Activated naive CD8-positive, alpha-beta T cell treated with anti-CD3 and anti-CD28 coated beads, Interleukin-2, amount 10 ng/mL, durations not matched to agents 7 days and 5 days (primary cell): ENCODE results near the gene AP3B1. TPM values are rescaled to one million over a fixed set of nuclear protein-coding genes. Genes with fewer than 3 reads are reported as not detected.
A peak's percentile ranks its signal among the peaks of the same experiment; 100 is the strongest.

ENCODE experiments used
- ATAC-seq: fragments of 150-1000 bp; cut with Tn5 transposase; one replicate; pipeline ENCODE4 v1.10.0; 2021; ENCODE audit warnings: low read depth, moderate library complexity
- POLR2A ChIA-PET: fragments of 350-600 bp; sonication (Branson Sonifier 250); formaldehyde crosslinking; loops from one replicate; lab custom pipeline; 2021; ENCODE audit warnings: antibody characterized with exemption; lab: Charles Lee
- DNase-seq: peaks from one replicate; pipeline ENCODE4 v3.0.0; 2021
- H3K27ac Mint-ChIP-seq: one replicate; pipeline ENCODE4 v1.8.0; 2022; ENCODE audit warnings: mild to moderate bottlenecking, mixed read lengths
- H3K27me3 Mint-ChIP-seq: one replicate; pipeline ENCODE4 v1.8.0; 2022; ENCODE audit warnings: mild to moderate bottlenecking, moderate library complexity, mixed read lengths
- H3K36me3 Mint-ChIP-seq: one replicate; pipeline ENCODE4 v1.8.0; 2021; ENCODE audit warnings: mild to moderate bottlenecking, mixed read lengths
- H3K4me1 Mint-ChIP-seq: one replicate; pipeline ENCODE4 v1.8.0; 2021; ENCODE audit warnings: mixed read lengths
- H3K4me3 Mint-ChIP-seq: one replicate; pipeline ENCODE4 v1.8.0; 2022; ENCODE audit warnings: mild to moderate bottlenecking, moderate library complexity, mixed read lengths
- H3K9me3 Mint-ChIP-seq: one replicate; pipeline ENCODE4 v1.8.0; 2021; ENCODE audit warnings: mixed read lengths
- total RNA-seq, 2 experiments: library from RNA; stranded (reverse); gene quantifications; one replicate each; pipeline ENCODE4 v1.2.3, GENCODE V29; 2021

The AP3B1 gene, protein sequence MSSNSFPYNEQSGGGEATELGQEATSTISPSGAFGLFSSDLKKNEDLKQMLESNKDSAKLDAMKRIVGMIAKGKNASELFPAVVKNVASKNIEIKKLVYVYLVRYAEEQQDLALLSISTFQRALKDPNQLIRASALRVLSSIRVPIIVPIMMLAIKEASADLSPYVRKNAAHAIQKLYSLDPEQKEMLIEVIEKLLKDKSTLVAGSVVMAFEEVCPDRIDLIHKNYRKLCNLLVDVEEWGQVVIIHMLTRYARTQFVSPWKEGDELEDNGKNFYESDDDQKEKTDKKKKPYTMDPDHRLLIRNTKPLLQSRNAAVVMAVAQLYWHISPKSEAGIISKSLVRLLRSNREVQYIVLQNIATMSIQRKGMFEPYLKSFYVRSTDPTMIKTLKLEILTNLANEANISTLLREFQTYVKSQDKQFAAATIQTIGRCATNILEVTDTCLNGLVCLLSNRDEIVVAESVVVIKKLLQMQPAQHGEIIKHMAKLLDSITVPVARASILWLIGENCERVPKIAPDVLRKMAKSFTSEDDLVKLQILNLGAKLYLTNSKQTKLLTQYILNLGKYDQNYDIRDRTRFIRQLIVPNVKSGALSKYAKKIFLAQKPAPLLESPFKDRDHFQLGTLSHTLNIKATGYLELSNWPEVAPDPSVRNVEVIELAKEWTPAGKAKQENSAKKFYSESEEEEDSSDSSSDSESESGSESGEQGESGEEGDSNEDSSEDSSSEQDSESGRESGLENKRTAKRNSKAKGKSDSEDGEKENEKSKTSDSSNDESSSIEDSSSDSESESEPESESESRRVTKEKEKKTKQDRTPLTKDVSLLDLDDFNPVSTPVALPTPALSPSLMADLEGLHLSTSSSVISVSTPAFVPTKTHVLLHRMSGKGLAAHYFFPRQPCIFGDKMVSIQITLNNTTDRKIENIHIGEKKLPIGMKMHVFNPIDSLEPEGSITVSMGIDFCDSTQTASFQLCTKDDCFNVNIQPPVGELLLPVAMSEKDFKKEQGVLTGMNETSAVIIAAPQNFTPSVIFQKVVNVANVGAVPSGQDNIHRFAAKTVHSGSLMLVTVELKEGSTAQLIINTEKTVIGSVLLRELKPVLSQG
- total RNA-seq: 10 to 100 TPM; 39.0 to 41.4 TPM

DNA sequence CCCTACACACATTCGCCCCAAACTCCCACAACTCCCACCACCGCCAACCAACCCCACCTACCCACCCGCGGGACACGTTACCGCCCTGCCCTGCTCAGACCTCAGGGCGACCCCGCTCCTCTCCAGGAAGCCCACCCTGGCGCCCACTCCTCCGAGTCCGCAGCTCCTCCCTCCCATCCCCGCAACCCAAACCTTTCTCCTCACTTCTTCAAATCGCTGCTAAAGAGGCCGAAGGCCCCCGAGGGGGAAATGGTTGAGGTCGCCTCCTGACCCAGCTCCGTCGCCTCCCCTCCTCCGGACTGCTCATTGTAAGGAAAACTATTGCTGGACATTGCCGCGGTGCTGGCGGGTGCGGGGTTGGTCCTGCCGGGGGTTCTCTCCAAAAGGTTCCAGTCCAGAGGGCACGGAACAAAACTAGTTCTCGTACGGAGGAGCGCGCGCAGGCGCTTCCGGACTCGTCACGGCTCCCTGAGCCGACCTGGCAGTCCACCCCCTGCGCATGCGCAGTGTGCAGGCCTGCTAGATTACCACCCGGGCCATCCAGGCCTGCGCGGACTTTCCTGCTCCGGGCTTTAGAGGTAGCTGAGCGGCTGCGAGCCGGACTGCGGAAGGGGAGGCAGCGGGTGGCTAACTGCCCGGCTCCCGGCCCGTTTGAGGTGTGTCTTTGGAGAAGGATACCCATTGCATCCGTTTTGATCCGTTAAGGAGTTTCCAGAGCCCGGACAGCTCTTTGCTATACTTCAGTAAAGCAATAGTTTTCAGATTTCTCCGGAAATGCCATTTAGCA lies at the start of gene AP3B1:
Gene AP3B1 (minus strand): TSS at position 451 of the 787 bp plus-strand sequence. CDS start 119 bp downstream, at position 332.
- DNase-seq (peak; percentile 98), ATAC-seq (peak; percentile 95)
- Mint-ChIP-seq H3K4me3 (peak within 1 kb of the TSS; percentile 100), H3K4me1 (peaks cover 24% of the 10 kb centered on the region), H3K9me3 (no peaks in the 10 kb centered on the region), H3K27ac (peak within 1 kb of the TSS; percentile 99), H3K27me3 (peaks cover 3% of the 10 kb centered on the region), H3K36me3 (peaks cover 12% of the 10 kb centered on the region)
- POLR2A ChIA-PET: interaction anchor here (0.6 to 4.1 kb wide), 8 partner anchors 8 to 803 kb away, joined by 3 to 74 read pairs (median 4); partner anchors contain the start of gene SCAMP1

DNA sequence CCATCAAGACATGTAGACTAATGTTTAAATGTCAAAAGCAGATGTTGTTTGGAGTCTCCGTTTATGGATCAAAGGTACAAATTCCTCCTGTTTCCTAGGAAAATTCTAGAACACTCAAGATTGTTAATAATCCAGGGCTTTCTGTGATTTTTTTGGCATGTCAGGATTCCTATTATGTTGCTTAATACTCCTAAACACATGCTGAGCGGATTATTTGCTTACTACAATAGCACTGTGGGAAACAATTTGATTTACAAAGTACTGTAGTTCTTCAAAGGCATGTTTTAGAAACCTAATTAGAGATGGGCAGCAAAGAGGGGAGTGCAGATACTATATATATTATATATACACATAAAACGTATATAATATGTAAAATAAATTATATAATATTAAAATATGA lies 46.9 kb upstream of the AP3B1 start:
- H3K27ac Mint-ChIP-seq: no peak overlapping the region
- DNase-seq (no peak), ATAC-seq (no peak)
- H3K27me3 Mint-ChIP-seq: peaks cover 12% of the 10 kb centered on the region
- peaks cover 11% of the 10 kb centered on the region for H3K9me3 Mint-ChIP-seq
- H3K4me3 Mint-ChIP-seq: no peak overlapping the region
- POLR2A ChIA-PET: no interaction called here
- no peaks in the 10 kb centered on the region for H3K36me3 Mint-ChIP-seq
- no peaks in the 10 kb centered on the region for H3K4me1 Mint-ChIP-seq

DNA sequence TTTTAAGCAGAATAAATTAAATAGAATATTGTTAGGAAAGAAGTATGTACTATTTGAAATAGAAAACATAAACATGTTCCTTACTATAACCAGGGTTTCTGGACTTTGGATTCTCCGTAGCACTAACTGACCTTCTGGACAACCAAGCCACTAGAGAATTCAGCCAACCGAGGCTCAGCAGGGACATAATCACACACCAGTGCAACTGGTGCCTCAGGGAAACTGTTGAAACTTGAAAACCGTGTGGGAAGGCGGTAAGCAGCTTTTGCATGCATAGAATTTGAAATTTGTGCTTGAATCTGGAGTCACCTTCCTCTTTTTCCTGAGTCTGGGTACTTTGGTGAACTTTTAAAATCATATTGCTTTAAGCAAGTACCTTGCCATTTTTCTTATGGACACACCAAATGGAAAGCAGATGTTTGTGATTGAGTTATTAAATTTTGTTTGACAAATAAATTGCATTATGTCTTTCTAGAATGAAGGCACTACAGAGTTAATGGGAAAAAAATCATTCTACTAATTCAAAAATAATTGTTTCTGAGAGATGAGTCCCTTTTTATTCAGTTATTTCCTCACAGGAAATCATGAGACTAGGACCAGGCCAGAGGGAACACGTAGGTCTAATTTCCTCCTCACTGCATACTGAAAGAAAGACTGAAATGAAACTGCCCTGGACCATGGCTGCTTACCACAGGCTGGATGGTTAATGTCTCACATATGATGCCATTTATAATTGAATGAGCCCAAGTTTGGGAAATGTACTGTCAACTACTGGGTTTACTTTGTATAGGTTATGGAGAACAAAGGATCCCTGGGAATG lies 45.3 kb upstream of the AP3B1 start:
- Mint-ChIP-seq H3K9me3 (peaks cover 11% of the 10 kb centered on the region), H3K4me3 (no peak overlapping the region), H3K27ac (no peak overlapping the region), H3K4me1 (no peaks in the 10 kb centered on the region), H3K27me3 (peaks cover 16% of the 10 kb centered on the region), H3K36me3 (no peaks in the 10 kb centered on the region)
- POLR2A ChIA-PET: no interaction called here
- no peak for DNase-seq
- no peak for ATAC-seq

DNA sequence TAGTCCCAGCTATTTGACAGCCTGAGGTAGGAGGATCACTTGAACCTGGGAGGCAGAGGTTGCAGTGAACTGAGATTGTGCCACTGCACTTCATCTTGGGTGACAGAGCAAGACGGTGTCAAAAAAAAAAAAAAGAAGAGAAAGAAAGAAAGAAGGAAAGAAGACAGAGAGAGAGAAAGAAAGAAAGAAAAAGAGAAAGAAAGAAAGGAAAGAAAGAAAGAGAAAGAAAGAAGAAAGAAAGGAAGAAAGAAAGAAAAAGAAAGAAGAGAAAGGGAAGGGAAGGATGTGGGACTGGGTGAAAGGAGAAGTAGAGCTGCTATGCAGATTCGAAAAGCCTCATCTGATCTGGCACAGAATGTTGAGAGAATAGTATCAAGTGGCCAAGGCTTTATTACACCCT lies 42.2 kb upstream of the AP3B1 start:
- Mint-ChIP-seq H3K36me3 (no peaks in the 10 kb centered on the region), H3K27ac (no peak overlapping the region), H3K9me3 (peaks cover 11% of the 10 kb centered on the region), H3K27me3 (peaks cover 19% of the 10 kb centered on the region), H3K4me1 (no peaks in the 10 kb centered on the region), H3K4me3 (no peak overlapping the region)
- ATAC-seq (no peak), DNase-seq (no peak)
- POLR2A ChIA-PET: no interaction called here

DNA sequence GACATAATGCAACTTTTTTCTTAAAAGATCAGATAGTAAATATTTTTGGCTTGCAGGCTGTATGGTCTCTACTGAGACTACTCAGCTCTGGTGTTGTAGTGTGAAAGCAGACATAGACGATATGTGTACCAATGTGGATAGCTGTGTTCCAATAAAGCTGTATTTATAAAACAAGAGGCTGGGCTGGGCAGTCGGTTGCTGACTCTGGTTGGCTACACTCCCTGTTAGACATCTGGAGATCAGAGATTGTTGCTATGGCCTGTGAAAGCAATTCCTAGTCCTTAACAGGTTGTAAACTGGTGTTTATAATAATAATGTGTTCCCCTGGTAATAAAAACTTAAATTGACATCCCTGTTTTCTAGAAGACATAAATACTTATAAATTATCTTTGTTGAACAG lies 41.5 kb upstream of the AP3B1 start:
- peaks cover 11% of the 10 kb centered on the region for H3K9me3 Mint-ChIP-seq
- no peak overlapping the region for H3K27ac Mint-ChIP-seq
- POLR2A ChIA-PET: interaction anchor here (0.7 kb wide), 1 partner anchor 42 kb away, joined by 3 read pairs; the partner anchor contains the start of gene AP3B1
- H3K4me3 Mint-ChIP-seq: no peak overlapping the region
- peaks cover 21% of the 10 kb centered on the region for H3K27me3 Mint-ChIP-seq
- DNase-seq (no peak), ATAC-seq (no peak)
- no peaks in the 10 kb centered on the region for H3K4me1 Mint-ChIP-seq
- H3K36me3 Mint-ChIP-seq: no peaks in the 10 kb centered on the region

DNA sequence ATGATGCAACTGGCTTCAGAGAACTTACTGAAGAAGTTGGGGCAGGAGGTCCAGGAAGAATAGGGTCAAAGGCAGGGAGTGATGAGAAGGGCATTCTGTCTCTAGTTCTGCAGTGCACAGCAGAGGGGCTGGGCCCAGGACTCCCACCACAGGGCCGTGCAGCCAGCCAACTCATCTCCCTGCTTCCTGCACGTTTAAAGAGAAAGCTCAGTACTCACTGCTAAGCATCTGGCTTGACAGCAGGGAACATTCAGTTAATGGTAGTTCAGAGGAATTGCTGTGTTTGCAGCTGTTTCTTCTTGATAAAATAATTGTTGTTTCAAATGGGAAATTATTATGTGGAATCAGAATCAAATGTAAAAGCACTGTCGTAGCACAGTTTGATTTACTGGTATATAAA lies 40.3 kb upstream of the AP3B1 start:
- Mint-ChIP-seq H3K27me3 (peaks cover 21% of the 10 kb centered on the region), H3K27ac (no peak overlapping the region), H3K4me3 (no peak overlapping the region), H3K4me1 (no peaks in the 10 kb centered on the region), H3K36me3 (no peaks in the 10 kb centered on the region), H3K9me3 (peaks cover 11% of the 10 kb centered on the region)
- POLR2A ChIA-PET: no interaction called here
- DNase-seq (no peak), ATAC-seq (no peak)

DNA sequence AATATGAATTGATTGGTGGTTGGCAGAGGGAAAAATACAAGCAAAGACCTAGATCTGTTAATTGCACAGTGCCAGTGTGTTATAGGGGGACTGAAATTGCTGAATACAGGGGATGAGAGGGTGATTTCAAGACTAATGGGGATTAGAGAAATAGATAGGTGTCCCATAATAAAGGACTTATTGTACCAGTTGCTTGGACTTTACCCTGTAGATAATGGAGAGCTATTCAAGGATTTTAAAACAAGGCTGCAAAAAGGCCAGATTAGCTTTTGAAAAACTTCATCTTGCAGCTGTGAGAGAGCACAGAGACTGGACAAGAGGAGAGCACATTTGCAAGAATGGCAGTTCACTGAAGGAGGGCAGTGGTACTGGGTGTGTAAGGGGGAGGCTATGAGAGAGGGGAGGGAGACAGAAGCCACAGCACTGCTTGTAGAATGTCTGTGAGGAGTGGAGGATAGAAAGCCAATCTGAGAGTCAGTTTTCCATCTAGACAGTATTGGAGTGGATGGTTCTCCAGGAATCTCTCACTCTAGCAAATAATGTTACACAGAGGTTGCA lies 37.1 kb upstream of the AP3B1 start:
- no peak for ATAC-seq

DNA sequence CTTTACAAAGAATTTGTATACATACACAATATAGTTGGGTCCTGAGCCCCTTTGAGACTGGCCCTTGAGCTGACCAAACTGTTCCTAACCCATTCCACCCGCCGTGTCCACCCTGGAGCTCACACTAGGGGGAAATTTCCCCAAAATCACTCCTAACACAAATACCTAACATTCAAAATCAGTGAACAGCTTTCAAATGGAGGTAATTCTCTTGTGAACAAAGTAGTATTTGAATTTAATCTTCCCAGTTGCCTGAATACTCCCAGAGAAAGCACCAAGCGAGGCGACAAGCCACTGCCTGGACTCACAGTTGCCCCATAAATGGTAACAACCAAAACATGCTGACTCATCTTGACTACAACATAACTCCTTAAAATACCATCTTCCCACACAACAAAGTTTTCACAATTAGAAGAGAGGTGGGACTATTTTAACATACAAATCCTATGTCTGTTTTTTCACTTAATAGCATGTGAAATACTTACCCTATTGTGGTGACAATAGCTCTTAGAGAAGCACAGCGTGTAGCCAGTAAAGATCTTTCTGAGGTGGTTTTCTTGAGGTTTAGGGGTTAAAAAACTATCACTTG lies 34.2 kb upstream of the AP3B1 start:
- Mint-ChIP-seq H3K36me3 (no peaks in the 10 kb centered on the region), H3K4me3 (no peak overlapping the region), H3K9me3 (no peaks in the 10 kb centered on the region), H3K27me3 (peaks cover 18% of the 10 kb centered on the region), H3K4me1 (no peaks in the 10 kb centered on the region), H3K27ac (no peak overlapping the region)
- no peak for DNase-seq
- no peak for ATAC-seq
- POLR2A ChIA-PET: no interaction called here

More for the DNA sequence above, 37.1 kb upstream of the AP3B1 start:
- Mint-ChIP-seq H3K36me3 (no peaks in the 10 kb centered on the region), H3K27me3 (peaks cover 23% of the 10 kb centered on the region), H3K9me3 (peaks cover under 1% of the 10 kb centered on the region), H3K4me1 (no peaks in the 10 kb centered on the region), H3K4me3 (no peak overlapping the region), H3K27ac (no peak overlapping the region)
- DNase-seq: no peak
- POLR2A ChIA-PET: no interaction called here

DNA sequence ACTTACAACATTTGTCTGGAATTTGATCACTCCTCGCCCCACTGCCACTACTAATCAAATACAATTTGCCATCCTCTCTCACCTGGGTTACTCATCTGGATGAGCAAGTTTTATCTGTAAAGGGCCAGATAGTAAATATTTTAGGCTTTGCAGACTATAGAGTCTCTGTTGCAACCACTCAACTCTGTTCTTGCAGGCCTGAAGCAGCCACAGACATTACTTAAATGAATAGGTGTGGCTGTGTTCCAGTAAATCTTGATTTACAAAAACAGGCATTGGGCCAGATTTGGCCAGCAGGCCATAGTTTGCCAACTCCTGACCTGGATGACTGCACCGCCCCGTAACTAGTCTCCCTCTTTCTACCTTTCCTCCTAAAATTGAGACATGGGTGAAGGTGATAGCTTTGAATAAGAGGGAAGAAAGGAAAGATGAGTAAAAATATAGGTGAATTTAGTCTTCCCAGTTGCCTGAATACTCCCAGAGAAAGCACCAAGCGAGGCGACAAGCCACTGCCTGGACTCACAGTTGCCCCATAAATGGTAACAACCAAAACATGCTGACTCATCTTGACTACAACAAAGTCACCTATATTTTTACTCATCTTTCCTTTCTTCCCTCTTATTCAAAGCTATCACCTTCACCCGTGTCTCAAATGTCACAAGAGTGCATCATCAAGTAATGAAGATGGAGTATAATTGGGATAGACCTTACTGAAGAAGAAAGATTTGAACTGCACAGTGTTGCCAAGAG lies 33.4 kb upstream of the AP3B1 start:
- POLR2A ChIA-PET: no interaction called here
- no peak overlapping the region for H3K27ac Mint-ChIP-seq
- no peak overlapping the region for H3K4me3 Mint-ChIP-seq
- DNase-seq (no peak), ATAC-seq (no peak)
- no peaks in the 10 kb centered on the region for H3K4me1 Mint-ChIP-seq
- H3K9me3 Mint-ChIP-seq: no peaks in the 10 kb centered on the region
- no peaks in the 10 kb centered on the region for H3K36me3 Mint-ChIP-seq
- H3K27me3 Mint-ChIP-seq: peaks cover 19% of the 10 kb centered on the region

DNA sequence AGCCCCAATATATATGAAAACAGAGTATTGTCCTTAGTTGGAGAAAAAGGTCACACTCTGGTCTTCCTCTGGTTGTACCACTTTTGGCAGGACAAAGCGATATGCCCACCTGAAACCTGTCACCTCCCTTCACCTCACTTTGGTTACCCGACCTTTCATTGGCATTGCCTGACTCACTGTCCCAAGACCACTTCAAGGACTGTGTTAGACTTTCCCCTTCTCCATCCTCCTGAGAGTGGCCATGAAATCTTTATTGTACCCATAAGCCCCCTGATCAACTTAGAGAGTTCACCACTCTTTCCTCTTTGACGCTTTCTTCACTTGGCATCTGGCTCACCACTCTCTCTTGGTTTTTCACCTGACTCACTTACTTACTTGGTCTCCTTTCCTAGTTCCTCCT lies 32.4 kb upstream of the AP3B1 start:
- Mint-ChIP-seq H3K27ac (no peak overlapping the region), H3K4me1 (no peaks in the 10 kb centered on the region), H3K4me3 (no peak overlapping the region), H3K36me3 (no peaks in the 10 kb centered on the region), H3K9me3 (no peaks in the 10 kb centered on the region), H3K27me3 (peaks cover 19% of the 10 kb centered on the region)
- no peak for DNase-seq
- no peak for ATAC-seq
- POLR2A ChIA-PET: no interaction called here

DNA sequence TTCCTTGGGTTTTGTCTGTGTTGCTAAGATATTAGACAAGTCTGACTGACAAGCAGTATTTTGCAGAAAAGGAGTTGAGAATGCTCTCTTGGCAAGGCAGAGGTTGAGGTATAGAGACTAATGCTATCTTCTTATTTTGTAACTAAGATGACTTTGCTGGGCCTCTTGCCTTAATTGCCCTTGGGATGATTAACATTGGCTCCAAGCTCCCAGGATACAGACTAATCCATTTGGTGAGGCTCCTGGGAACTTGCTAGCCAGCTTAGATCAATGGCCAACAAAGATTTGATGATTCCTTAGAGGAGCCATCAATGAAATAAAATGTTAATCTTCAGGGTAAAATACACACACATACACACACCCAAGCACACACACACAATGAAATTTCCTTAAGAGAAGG lies 28.7 kb upstream of the AP3B1 start:
- Mint-ChIP-seq H3K27ac (no peak overlapping the region), H3K4me3 (no peak overlapping the region), H3K27me3 (peaks cover 23% of the 10 kb centered on the region), H3K36me3 (no peaks in the 10 kb centered on the region), H3K9me3 (no peaks in the 10 kb centered on the region), H3K4me1 (no peaks in the 10 kb centered on the region)
- DNase-seq (no peak), ATAC-seq (no peak)
- POLR2A ChIA-PET: no interaction called here
